SK-N-SH (cell line): ENCODE data around the gene ZFC3H1. TPM values are rescaled to one million over a fixed set of nuclear protein-coding genes. Genes with fewer than 3 reads are reported as not detected.

Experiments
- CTCF ChIA-PET: fragments of 300-600, 350-600 bp; formaldehyde crosslinking; extraction: SDS; loops from one replicate; lab custom pipeline; 2021; lab: Yijun Ruan, JAX
- POLR2A ChIA-PET: fragments of 350-600 bp; sonication (Branson Sonifier 250); formaldehyde crosslinking; extraction: SDS; loops from one replicate; lab custom pipeline; 2020; ENCODE audit warnings: antibody characterized with exemption, inconsistent platforms; lab: Yijun Ruan, JAX
- DNase-seq: peaks from one replicate; pipeline ENCODE4 v3.0.0; 2012
- H2AFZ ChIP-seq: fragments of 200-600 bp; sonication (generic); 2 replicates; pipeline ENCODE4 v1.8.1; 2016; ENCODE audit warnings: antibody characterized with exemption, mild to moderate bottlenecking, low read depth
- H3F3A ChIP-seq: fragments of 200-600 bp; sonication (generic); replicated peaks from 2 replicates; pipeline ENCODE3; 2016; ENCODE audit warnings: antibody characterized with exemption, mild to moderate bottlenecking; ENCODE audit not compliant: insufficient read depth
- H3K27ac ChIP-seq, 2 experiments: fragments of 200-500 bp in 1 of 2; fragments of 200-600 bp in 1 of 2; sonication (Bioruptor generic) in 1 of 2; sonication (generic), shearing (Covaris generic) in 1 of 2; 2 replicates each; pipeline versions ENCODE4 v1.5.1 to v1.6.1; 2014 to 2016; ENCODE audit warnings: low read depth in 2 of 2, inconsistent platforms in 1 of 2, low read length in 1 of 2, mild to moderate bottlenecking in 1 of 2, mixed read lengths in 1 of 2
- H3K27me3 ChIP-seq: fragments of 200-600 bp; sonication (generic), shearing (Covaris generic); 2 replicates; pipeline ENCODE4 v1.6.1; 2016; ENCODE audit warnings: mixed run types; ENCODE audit not compliant: insufficient read depth
- H3K36me3 ChIP-seq, 2 experiments: fragments of 200-500 bp in 1 of 2; fragments of 200-600 bp in 1 of 2; sonication (Bioruptor generic) in 1 of 2; sonication (generic) in 1 of 2; replicated peaks in 1 of 2; 2 replicates each; pipeline versions ENCODE3 to v1.5.1; 2014 to 2016; ENCODE audit warnings: low read length in 1 of 2, mild to moderate bottlenecking in 1 of 2; ENCODE audit not compliant: insufficient read depth in 2 of 2, control insufficient read depth in 1 of 2
- H3K4me1 ChIP-seq, 2 experiments: fragments of 200-500 bp in 1 of 2; fragments of 200-600 bp in 1 of 2; sonication (Bioruptor generic) in 1 of 2; sonication (generic), shearing (Covaris generic) in 1 of 2; 2 replicates each; pipeline versions ENCODE4 v1.5.1 to v1.6.1; 2014 to 2016; ENCODE audit warnings: low read depth in 1 of 2, low read length in 1 of 2, mixed run types in 1 of 2; ENCODE audit not compliant: insufficient read depth in 2 of 2, control insufficient read depth in 1 of 2
- H3K4me2 ChIP-seq: fragments of 200-600 bp; sonication (generic), shearing (Covaris generic); 2 replicates; pipeline ENCODE4 v1.6.1; 2017; ENCODE audit warnings: mixed run types
- H3K4me3 ChIP-seq, 2 experiments: fragments of 200-500 bp in 1 of 2; fragments of 200-600 bp in 1 of 2; sonication (Bioruptor generic) in 1 of 2; sonication (generic), shearing (Covaris generic) in 1 of 2; 2 replicates each; pipeline versions ENCODE4 v1.5.1 to v1.8.1; 2014 to 2016; ENCODE audit warnings: low read depth in 2 of 2, inconsistent platforms in 1 of 2, low read length in 1 of 2, mild to moderate bottlenecking in 1 of 2, mixed read lengths in 1 of 2, moderate library complexity in 1 of 2
- H3K79me2 ChIP-seq: fragments of 200-600 bp; sonication (generic); 2 replicates; pipeline ENCODE4 v1.8.1; 2017; ENCODE audit warnings: mild to moderate bottlenecking; ENCODE audit not compliant: insufficient read depth
- H3K9ac ChIP-seq: fragments of 200-600 bp; sonication (generic); 2 replicates; pipeline ENCODE4 v1.6.1; 2017; ENCODE audit warnings: mixed run types
- H3K9me2 ChIP-seq: fragments of 200-600 bp; sonication (generic); 2 replicates; pipeline ENCODE4 v1.6.1; 2017; ENCODE audit warnings: mixed run types
- H3K9me3 ChIP-seq: fragments of 200-600 bp; sonication (generic); 2 replicates; pipeline ENCODE4 v1.6.1; 2017; ENCODE audit warnings: mixed run types, mild to moderate bottlenecking, moderate library complexity
- H4K20me1 ChIP-seq: fragments of 200-600 bp; sonication (generic); 2 replicates; pipeline ENCODE4 v1.6.1; 2017; ENCODE audit warnings: mild to moderate bottlenecking, mixed run types; ENCODE audit not compliant: insufficient read depth
- CTCF ChIP-seq: fragments of 200-600 bp; sonication (generic); IDR thresholded peaks from 2 replicates; pipeline ENCODE4 v1.6.1; 2017; ENCODE audit warnings: antibody characterized with exemption, mild to moderate bottlenecking, moderate library complexity
- FOSL2 ChIP-seq: IDR thresholded peaks from 2 replicates; pipeline ENCODE4 v1.4.0; 2012; ENCODE audit warnings: low read depth, mild to moderate bottlenecking, moderate library complexity, borderline replicate concordance
- GABPA ChIP-seq: IDR thresholded peaks from 2 replicates; pipeline ENCODE4 v1.4.0; 2012; ENCODE audit warnings: low read depth, mild to moderate bottlenecking
- GATA2 ChIP-seq: sonication (generic); formaldehyde crosslinking; IDR thresholded peaks from 2 replicates; pipeline ENCODE4 v1.5.0; 2020; ENCODE audit warnings: mild to moderate bottlenecking, missing genetic modification reagents
- JUND ChIP-seq: IDR thresholded peaks from 2 replicates; pipeline ENCODE4 v1.4.0; 2012
- MXI1 ChIP-seq: IDR thresholded peaks from 2 replicates; pipeline ENCODE4 v1.6.1; 2012; ENCODE audit warnings: mild to moderate bottlenecking, low read depth, low read length, improper control_type of control experiment
- NRF1 ChIP-seq: IDR thresholded peaks from 2 replicates; pipeline ENCODE4 v1.6.1; 2012; ENCODE audit warnings: low read depth, mild to moderate bottlenecking, low read length
- RCOR1 ChIP-seq: fragments of 150-350 bp; IDR thresholded peaks from 2 replicates; pipeline ENCODE4 v1.6.1; 2017; ENCODE audit warnings: antibody characterized with exemption, low read length
- RXRA ChIP-seq: IDR thresholded peaks from 2 replicates; pipeline ENCODE4 v1.4.0; 2012; ENCODE audit warnings: low read depth, mild to moderate bottlenecking, borderline replicate concordance
- SIN3A ChIP-seq: IDR thresholded peaks from 2 replicates; pipeline ENCODE4 v1.6.1; 2012; ENCODE audit warnings: low read depth, mild to moderate bottlenecking, low read length, moderate library complexity, borderline replicate concordance
- SMC3 ChIP-seq: IDR thresholded peaks from 2 replicates; pipeline ENCODE4 v1.6.1; 2012; ENCODE audit warnings: low read depth, low read length, improper control_type of control experiment
- TAF1 ChIP-seq: IDR thresholded peaks from 2 replicates; pipeline ENCODE4 v1.6.1; 2012; ENCODE audit warnings: low read depth, mild to moderate bottlenecking, low read length, moderate library complexity, borderline replicate concordance
- TCF12 ChIP-seq: IDR thresholded peaks from 2 replicates; pipeline ENCODE4 v1.4.0; 2012
- USF1 ChIP-seq: IDR thresholded peaks from 2 replicates; pipeline ENCODE4 v1.4.0; 2012; ENCODE audit warnings: low read depth, borderline replicate concordance
- ZBTB33 ChIP-seq: IDR thresholded peaks from 2 replicates; pipeline ENCODE4 v1.4.0; 2012; ENCODE audit warnings: low read depth, borderline replicate concordance
- WGBS: methylation state at CpG from one replicate; pipeline ENCODE4 v1.1.6; 2017; ENCODE audit warnings: low lambda C conversion rate; 5-methylcytosine and 5-hydroxymethylcytosine counted together
- polyA plus RNA-seq, 3 experiments: library from polyadenylated mRNA; depleted of rRNA; stranded (reverse); fragments of >200 nt; gene quantifications; 2 replicates each; pipeline ENCODE4 v1.2.3, GENCODE V29; 2012

The ZFC3H1 gene
- polyA plus RNA-seq, 1 of the 3 experiments (the other 2 are of a cell fraction), result 19.1 TPM

- H3K27me3 ChIP-seq, result no peaks in the 10 kb centered on the region
- H4K20me1 ChIP-seq, result peaks cover 30% of the 10 kb centered on the region
- no peak overlapping the region; the same call in 1 of the 2 replicates for H2AFZ ChIP-seq
- H3K27ac ChIP-seq, result peak overlapping the region; percentile 88 to 89
- peak overlapping the region; percentile 85 to 98 for H3K4me3 ChIP-seq
- peaks cover 5 to 12% of the 10 kb centered on the region in 2 experiments; a peak in 3 of 4 replicates for H3K4me1 ChIP-seq
- 1% methylated on average over 34 of the region's 53 CpGs for WGBS
- H3K9me2 ChIP-seq, result no peaks in the 10 kb centered on the region
- ChIA-PET CTCF (interaction anchor here (0.6 to 2.8 kb wide), 6 partner anchors 14 to 249 kb away, joined by 3 to 18 read pairs (median 4); partner anchors contain the start of gene TMEM19), POLR2A (interaction anchor here (0.5 to 2.9 kb wide), 6 partner anchors 12 to 469 kb away, joined by 3 to 38 read pairs (median 6); partner anchors contain the start of genes RAB21 and TMEM19)
- H3F3A ChIP-seq, result peaks cover 10% of the 10 kb centered on the region
- H3K36me3 ChIP-seq, result peaks cover 21 to 32% of the 10 kb centered on the region in 2 experiments
- H3K4me2 ChIP-seq, result peak overlapping the region; percentile 76
- TF ChIP-seq GABPA, result peak; percentile 27; the same call in 1 of the 2 replicates
- TF ChIP-seq NRF1, result no peak
- no peak for TF ChIP-seq GATA2
- TF ChIP-seq SIN3A, result peak; percentile 65; the same call in 1 of the 2 replicates
- no peak for TF ChIP-seq TCF12
- H3K9me3 ChIP-seq, result no peaks in the 10 kb centered on the region
- peaks cover 75% of the 10 kb centered on the region for H3K79me2 ChIP-seq
- peak overlapping the region; percentile 88 for H3K9ac ChIP-seq
- DNase-seq, result peak; percentile 56
These were observed 643 bp downstream of the ZFC3H1 start for GRCh38 chr12:71662849-71663560.

GRCh38 chr12:71661977-71662530 lies 1.6 kb downstream of the ZFC3H1 start:
- ChIA-PET CTCF (interaction anchor here (1.0 to 2.8 kb wide), 4 partner anchors 13 to 248 kb away, joined by 3 to 18 read pairs (median 6); partner anchors contain the start of gene TMEM19), POLR2A (interaction anchor here (2.9 kb wide), 1 partner anchor 23 kb away, joined by 38 read pairs; the partner anchor contains the start of gene TMEM19)
- WGBS, result 4% methylated on average over 8 of the region's 8 CpGs
- Histone ChIP-seq H3K9ac (peak overlapping the region; percentile 88), H4K20me1 (peaks cover 30% of the 10 kb centered on the region), H2AFZ (no peak overlapping the region; the same call in 1 of the 2 replicates), H3K4me3 (peak overlapping the region; percentile 85 to 98), H3K4me2 (peak overlapping the region; percentile 76), H3F3A (peaks cover 10% of the 10 kb centered on the region), H3K9me2 (no peaks in the 10 kb centered on the region), H3K27ac (peak overlapping the region; percentile 36 to 88; a peak in 3 of 4 replicates), H3K79me2 (peaks cover 84% of the 10 kb centered on the region), H3K4me1 (peaks cover 5 to 12% of the 10 kb centered on the region in 2 experiments; a peak in 3 of 4 replicates), H3K36me3 (peaks cover 22 to 42% of the 10 kb centered on the region in 2 experiments), H3K9me3 (no peaks in the 10 kb centered on the region), H3K27me3 (no peaks in the 10 kb centered on the region)
- TF ChIP-seq RCOR1 (no peak), RXRA (no peak), NRF1 (no peak), TAF1 (no peak), FOSL2 (no peak), MXI1 (no peak), ZBTB33 (no peak), CTCF (no peak), JUND (no peak), SIN3A (no peak), SMC3 (no peak), USF1 (no peak)
- DNase-seq, result no peak
